GM23338 (cell line): ENCODE measurements around the gene HAUS5. TPM values are rescaled to one million over a fixed set of nuclear protein-coding genes. Genes with fewer than 3 reads are reported as not detected.

ENCODE experiments used
- ATAC-seq: fragments of 200-7000 bp; cut with Tn5 transposase; 3 replicates; pipeline ENCODE4 v1.9.1; 2020
- DNase-seq: peaks from one replicate; pipeline ENCODE4 v3.0.0-alpha.2; 2015; ENCODE audit warnings: low spot score
- H2AFZ ChIP-seq: fragments of 200-600 bp; sonication (generic); 2 replicates; pipeline ENCODE4 v1.8.0; 2016; ENCODE audit warnings: antibody characterized with exemption, mild to moderate bottlenecking, moderate library complexity
- H3F3A ChIP-seq: fragments of 200-600 bp; sonication (generic); replicated peaks from 2 replicates; pipeline ENCODE4 v1.8.0; 2017; ENCODE audit warnings: antibody characterized with exemption, mixed run types, low read depth
- H3K27ac ChIP-seq: fragments of 200-600 bp; sonication (generic); 2 replicates; pipeline ENCODE4 v1.6.1; 2016; ENCODE audit warnings: low read depth
- H3K27me3 ChIP-seq: fragments of 200-600 bp; sonication (generic); 2 replicates; pipeline ENCODE4 v1.8.0; 2016; ENCODE audit warnings: mild to moderate bottlenecking, mixed run types, moderate library complexity; ENCODE audit not compliant: insufficient read depth
- H3K36me3 ChIP-seq: fragments of 200-600 bp; sonication (generic); 2 replicates; pipeline ENCODE4 v1.8.0; 2016; ENCODE audit warnings: mild to moderate bottlenecking; ENCODE audit not compliant: insufficient read depth
- H3K4me1 ChIP-seq: fragments of 200-600 bp; sonication (generic); 2 replicates; pipeline ENCODE4 v1.8.0; 2016; ENCODE audit warnings: mild to moderate bottlenecking, moderate library complexity; ENCODE audit not compliant: insufficient read depth
- H3K4me2 ChIP-seq: fragments of 200-600 bp; sonication (generic); 2 replicates; pipeline ENCODE4 v1.7.1; 2017; ENCODE audit warnings: mixed run types
- H3K4me3 ChIP-seq: fragments of 200-600 bp; sonication (generic); 2 replicates; pipeline ENCODE4 v1.6.1; 2016; ENCODE audit warnings: mixed run types
- H3K79me2 ChIP-seq: fragments of 200-600 bp; sonication (generic); replicated peaks from 2 replicates; pipeline ENCODE4 v1.8.0; 2017; ENCODE audit warnings: mild to moderate bottlenecking; ENCODE audit not compliant: insufficient read depth
- H3K9me2 ChIP-seq: fragments of 200-600 bp; sonication (generic); 2 replicates; pipeline ENCODE4 v1.8.0; 2017; ENCODE audit not compliant: insufficient read depth
- H4K20me1 ChIP-seq: fragments of 200-600 bp; sonication (generic); replicated peaks from 2 replicates; pipeline ENCODE4 v1.8.0; 2017; ENCODE audit warnings: mild to moderate bottlenecking; ENCODE audit not compliant: insufficient read depth
- H3K27ac Mint-ChIP-seq: 2 replicates; pipeline ENCODE4 v1.8.0; 2020; ENCODE audit warnings: inconsistent platforms, mild to moderate bottlenecking, moderate library complexity, mixed read lengths
- H3K27me3 Mint-ChIP-seq: 3 replicates; pipeline ENCODE4 v1.8.0; 2022; ENCODE audit warnings: low read depth, mild to moderate bottlenecking, moderate library complexity, mixed read lengths, inconsistent platforms; ENCODE audit not compliant: insufficient read depth, poor library complexity
- H3K36me3 Mint-ChIP-seq: 3 replicates; pipeline ENCODE4 v1.8.0; 2021; ENCODE audit warnings: low read depth, mild to moderate bottlenecking, inconsistent platforms, moderate library complexity, mixed read lengths
- H3K4me1 Mint-ChIP-seq: 3 replicates; pipeline ENCODE4 v1.8.0; 2020; ENCODE audit warnings: mild to moderate bottlenecking, inconsistent platforms, mixed read lengths
- H3K4me3 Mint-ChIP-seq: 3 replicates; pipeline ENCODE4 v1.8.0; 2021; ENCODE audit warnings: moderate library complexity, mild to moderate bottlenecking, inconsistent platforms, mixed read lengths
- H3K9me3 Mint-ChIP-seq: 3 replicates; pipeline ENCODE4 v1.8.0; 2020; ENCODE audit warnings: moderate library complexity, mild to moderate bottlenecking, inconsistent platforms, mixed read lengths
- CREB1 ChIP-seq: fragments of 250-450 bp; sonication (Bioruptor Pico); IDR thresholded peaks from 2 replicates; pipeline ENCODE4 v1.5.0; 2020; ENCODE audit warnings: low read depth, mild to moderate bottlenecking, moderate library complexity
- CTCF ChIP-seq, 2 experiments: fragments of 200-600 bp in 1 of 2; sonication (generic) in 1 of 2; conservative IDR thresholded peaks; 2 replicates each; pipeline versions ENCODE4 v1.5.1 to v1.6.1; 2016 to 2017; ENCODE audit warnings: antibody characterized with exemption in 2 of 2, low read depth in 2 of 2, mild to moderate bottlenecking in 2 of 2, moderate library complexity in 1 of 2
- ETS1 ChIP-seq: IDR thresholded peaks from 2 replicates; pipeline ENCODE4 v1.6.1; 2016; ENCODE audit warnings: antibody characterized with exemption
- EZH2 ChIP-seq: fragments of 200-600 bp; sonication (generic); IDR thresholded peaks from one replicate; pipeline ENCODE4 v1.8.0; 2017; ENCODE audit warnings: antibody characterized with exemption, mild to moderate bottlenecking, low read depth; ENCODE audit not compliant: unreplicated experiment
- EZH2phosphoT487 ChIP-seq: fragments of 200-600 bp; sonication (generic); IDR thresholded peaks from one replicate; pipeline ENCODE4 v1.8.1; 2018; ENCODE audit warnings: antibody characterized with exemption; ENCODE audit not compliant: unreplicated experiment
- JUNB ChIP-seq: IDR thresholded peaks from one replicate; pipeline ENCODE4 v1.6.1; 2016; ENCODE audit warnings: antibody characterized with exemption; ENCODE audit not compliant: unreplicated experiment
- NANOG ChIP-seq: IDR thresholded peaks from 2 replicates; pipeline ENCODE4 v1.6.1; 2016; ENCODE audit warnings: antibody characterized with exemption, borderline replicate concordance
- POLR2AphosphoS5 ChIP-seq: IDR thresholded peaks from 2 replicates; pipeline ENCODE4 v1.6.1; 2016; ENCODE audit warnings: antibody characterized with exemption, low read depth
- REST ChIP-seq: IDR thresholded peaks from one replicate; pipeline ENCODE4 v1.6.1; 2018; ENCODE audit warnings: antibody characterized with exemption; ENCODE audit not compliant: unreplicated experiment
- STAT1 ChIP-seq: IDR thresholded peaks from one replicate; pipeline ENCODE4 v1.6.1; 2016; ENCODE audit warnings: antibody characterized with exemption; ENCODE audit not compliant: unreplicated experiment
- ZNF114 ChIP-seq: fragments of 250-450 bp; sonication (Bioruptor Pico); IDR thresholded peaks from 2 replicates; pipeline ENCODE4 v1.5.0; 2020; ENCODE audit warnings: mild to moderate bottlenecking, moderate library complexity
- ZNF331 ChIP-seq: fragments of 250-450 bp; sonication (Bioruptor Pico); IDR thresholded peaks from 2 replicates; pipeline ENCODE4 v1.5.0; 2020; ENCODE audit warnings: low read depth, mild to moderate bottlenecking, moderate library complexity
- ZNF462 ChIP-seq: fragments of 250-450 bp; sonication (Bioruptor Pico); IDR thresholded peaks from 2 replicates; pipeline ENCODE4 v1.5.0; 2020; ENCODE audit warnings: mild to moderate bottlenecking, moderate library complexity
- polyA plus RNA-seq: library from polyadenylated mRNA; unstranded; fragments of >200 nt; fragmentation: Nextera tagmentation; extraction: Ambion mirVana; gene quantifications from 2 replicates; pipeline ENCODE4 v1.2.1, GENCODE V29; 2016
- total RNA-seq: library from RNA; depleted of rRNA; stranded (reverse); fragments of >200 nt; shearing (Covaris generic); gene quantifications from 2 replicates; pipeline ENCODE4 v1.2.3, GENCODE V29; 2014

The HAUS5 gene
- total and polyA plus RNA-seq, 2 experiments from 2014 or later: 21.9 to 23.2 TPM

- no peak overlapping the region for H3K4me3 Mint-ChIP-seq
- no peaks in the 10 kb centered on the region for H3K27me3 ChIP-seq
- H4K20me1 ChIP-seq: no peaks in the 10 kb centered on the region
- H3K36me3 ChIP-seq: no peaks in the 10 kb centered on the region
- H3K27ac Mint-ChIP-seq: no peak overlapping the region
- no peaks in the 10 kb centered on the region for H3K9me2 ChIP-seq
- peaks cover 4% of the 10 kb centered on the region; the same call in 2 of the 3 replicates for H3K36me3 Mint-ChIP-seq
- H3F3A ChIP-seq: no peaks in the 10 kb centered on the region
- DNase-seq (no peak), ATAC-seq (no peak)
- no peak for TF ChIP-seq EZH2phosphoT487
- no peak for TF ChIP-seq POLR2AphosphoS5
- no peak for TF ChIP-seq REST
- no peak for TF ChIP-seq ZNF462 (CRISPR knock-in tag)
- no peak for TF ChIP-seq NANOG
- no peak for TF ChIP-seq CREB1 (CRISPR knock-in tag)
- TF ChIP-seq ZNF114 (CRISPR knock-in tag): no peak
- no peak for TF ChIP-seq STAT1
- TF ChIP-seq CTCF (conservative IDR thresholded peaks at IDR 0.05; ENCODE audit: low read depth in 2 of 2): no peak
- TF ChIP-seq ZNF331: no peak
- no peak for TF ChIP-seq ETS1
- TF ChIP-seq EZH2: no peak
- no peak for TF ChIP-seq JUNB
- no peaks in the 10 kb centered on the region for H3K4me1 Mint-ChIP-seq
- H3K4me1 ChIP-seq: no peaks in the 10 kb centered on the region
- no peak overlapping the region for H3K4me3 ChIP-seq
- H3K27me3 Mint-ChIP-seq: peaks cover 12% of the 10 kb centered on the region
- no peak overlapping the region for H2AFZ ChIP-seq
- no peak overlapping the region for H3K27ac ChIP-seq
- H3K9me3 Mint-ChIP-seq: no peaks in the 10 kb centered on the region; the same call in 2 of the 3 replicates
- no peak overlapping the region for H3K4me2 ChIP-seq
- H3K79me2 ChIP-seq: no peaks in the 10 kb centered on the region
Measured at GRCh38 chr19:35663981-35664380, 51.4 kb downstream of the HAUS5 start.
